Omental fat pad (tissue), 4 donors: Measurements from ENCODE around the gene MAGI2. TPM values are rescaled to one million over a fixed set of nuclear protein-coding genes. Genes with fewer than 3 reads are reported as not detected.
"Not testable (repeated sequence)": the region's sequence is repeated elsewhere in the genome, so short reads cannot be mapped to it uniquely, and the experiment has no call there.

Experiments
- ATAC-seq: fragments of 150-250 bp; one replicate; pipeline ENCODE4 v1.9.1; 2016; ENCODE audit warnings: mild to moderate bottlenecking, moderate library complexity; ENCODE audit not compliant: low FRiP score
- DNase-seq: peaks from one replicate; pipeline ENCODE4 v3.0.0-alpha.2; 2019; ENCODE audit warnings: low spot score
- total RNA-seq, 4 donors: library from RNA; depleted of rRNA; stranded (reverse); fragments of >200 nt; gene quantifications; one replicate each; pipeline ENCODE4 v1.1.0, GENCODE V29; 2016
- TF ChIP-seq, protein P1 (sequence below), 3 donors: fragments of 450-650 bp; IDR thresholded peaks; one replicate each; pipeline ENCODE4 v1.5.1; 2016 to 2017; ENCODE audit warnings: antibody characterized with exemption in 3 of 3, mild to moderate bottlenecking in 3 of 3, moderate library complexity in 2 of 3

The MAGI2 gene
- total RNA-seq, 4 donors from 2014 or later = 9.3 to 20.6 (median 13.2) TPM

DNA sequence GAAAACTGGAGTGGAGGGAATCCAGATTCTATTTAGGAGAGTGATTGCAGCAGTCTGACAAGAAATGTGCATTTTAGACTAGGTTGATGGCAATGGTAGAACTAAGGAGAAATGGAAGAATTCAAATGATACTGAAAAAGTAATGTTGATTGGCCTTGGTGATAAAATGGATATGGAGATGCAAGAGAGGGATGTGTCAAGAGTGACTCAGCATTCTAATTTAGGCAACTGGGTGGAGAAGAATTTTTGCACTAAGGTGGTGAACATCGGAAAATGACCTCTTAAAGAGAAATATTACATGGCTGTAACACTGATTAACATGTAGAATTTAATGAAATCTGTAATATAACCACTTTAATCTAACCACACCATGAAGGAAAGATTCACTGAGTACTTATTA is 848.3 kb downstream of the MAGI2 start:
- TF ChIP-seq, protein P1, sequence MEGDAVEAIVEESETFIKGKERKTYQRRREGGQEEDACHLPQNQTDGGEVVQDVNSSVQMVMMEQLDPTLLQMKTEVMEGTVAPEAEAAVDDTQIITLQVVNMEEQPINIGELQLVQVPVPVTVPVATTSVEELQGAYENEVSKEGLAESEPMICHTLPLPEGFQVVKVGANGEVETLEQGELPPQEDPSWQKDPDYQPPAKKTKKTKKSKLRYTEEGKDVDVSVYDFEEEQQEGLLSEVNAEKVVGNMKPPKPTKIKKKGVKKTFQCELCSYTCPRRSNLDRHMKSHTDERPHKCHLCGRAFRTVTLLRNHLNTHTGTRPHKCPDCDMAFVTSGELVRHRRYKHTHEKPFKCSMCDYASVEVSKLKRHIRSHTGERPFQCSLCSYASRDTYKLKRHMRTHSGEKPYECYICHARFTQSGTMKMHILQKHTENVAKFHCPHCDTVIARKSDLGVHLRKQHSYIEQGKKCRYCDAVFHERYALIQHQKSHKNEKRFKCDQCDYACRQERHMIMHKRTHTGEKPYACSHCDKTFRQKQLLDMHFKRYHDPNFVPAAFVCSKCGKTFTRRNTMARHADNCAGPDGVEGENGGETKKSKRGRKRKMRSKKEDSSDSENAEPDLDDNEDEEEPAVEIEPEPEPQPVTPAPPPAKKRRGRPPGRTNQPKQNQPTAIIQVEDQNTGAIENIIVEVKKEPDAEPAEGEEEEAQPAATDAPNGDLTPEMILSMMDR (IDR thresholded peaks at IDR 0.05) = no peak
- ATAC-seq (no peak), DNase-seq (no peak)

DNA sequence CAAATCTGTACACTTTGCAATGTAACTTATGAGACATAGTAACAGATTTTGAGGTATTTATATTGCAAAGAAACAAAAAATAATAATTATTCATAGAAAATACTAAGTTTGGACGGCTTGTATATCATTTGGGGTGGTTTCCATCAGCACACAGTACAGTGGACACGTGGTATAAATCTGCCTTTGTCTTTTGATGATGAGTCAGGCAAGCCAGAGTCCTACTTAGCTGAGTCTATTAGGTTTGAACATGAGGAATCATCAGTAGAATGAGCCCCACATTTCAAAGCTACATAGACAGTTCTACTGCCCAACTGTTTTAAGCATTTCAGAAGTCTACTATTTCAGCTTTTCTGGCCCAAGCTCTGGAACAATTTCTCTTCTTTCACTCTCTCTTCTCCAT is 851.7 kb downstream of the MAGI2 start:
- no peak for ATAC-seq
- no peak for DNase-seq
- TF ChIP-seq, protein P1 (IDR thresholded peaks at IDR 0.05) = no peak

DNA sequence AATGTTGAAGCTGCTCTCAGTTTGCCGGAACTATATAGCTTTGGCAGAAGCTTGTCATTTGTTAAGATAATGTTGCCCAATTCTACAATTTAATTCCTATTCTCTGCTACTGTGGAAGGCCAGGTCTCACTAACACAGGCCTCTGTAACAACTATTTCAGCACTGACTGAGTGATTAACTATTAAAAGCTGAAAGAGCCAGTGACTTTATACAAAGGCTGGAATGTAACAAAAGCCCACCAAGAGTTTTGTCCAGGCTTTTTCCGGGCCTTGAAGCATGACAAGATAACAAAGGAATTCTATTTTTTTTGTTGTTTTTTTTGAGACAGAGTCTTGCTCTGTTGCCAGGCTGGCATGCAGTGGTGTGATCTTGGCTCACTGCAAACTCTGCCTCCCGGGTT is 859.3 kb downstream of the MAGI2 start:
- no peak for DNase-seq
- no peak for ATAC-seq
- TF ChIP-seq, protein P1 (IDR thresholded peaks at IDR 0.05) = no peak

DNA sequence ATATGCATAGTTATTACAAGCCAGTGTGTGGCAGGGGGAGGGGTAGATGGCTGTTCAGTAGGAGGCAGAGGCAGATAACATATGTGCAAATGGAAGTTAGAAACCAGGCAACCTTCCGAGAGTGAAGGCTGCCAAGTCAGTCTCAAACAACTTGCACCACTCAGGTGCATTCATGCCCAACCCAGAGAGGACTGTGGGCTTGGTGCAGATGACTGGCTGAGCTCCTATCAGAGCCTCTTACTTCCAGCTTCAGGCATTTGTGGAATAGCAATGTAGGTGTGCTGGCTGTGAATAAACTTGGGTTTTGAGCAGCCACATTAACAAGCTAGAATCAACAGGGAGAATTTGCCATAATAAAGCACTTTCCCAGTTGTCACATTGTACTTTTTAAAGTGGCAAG is 865.1 kb downstream of the MAGI2 start:
- DNase-seq = no peak
- no peak for ATAC-seq
- TF ChIP-seq, protein P1 (IDR thresholded peaks at IDR 0.05) = no peak

DNA sequence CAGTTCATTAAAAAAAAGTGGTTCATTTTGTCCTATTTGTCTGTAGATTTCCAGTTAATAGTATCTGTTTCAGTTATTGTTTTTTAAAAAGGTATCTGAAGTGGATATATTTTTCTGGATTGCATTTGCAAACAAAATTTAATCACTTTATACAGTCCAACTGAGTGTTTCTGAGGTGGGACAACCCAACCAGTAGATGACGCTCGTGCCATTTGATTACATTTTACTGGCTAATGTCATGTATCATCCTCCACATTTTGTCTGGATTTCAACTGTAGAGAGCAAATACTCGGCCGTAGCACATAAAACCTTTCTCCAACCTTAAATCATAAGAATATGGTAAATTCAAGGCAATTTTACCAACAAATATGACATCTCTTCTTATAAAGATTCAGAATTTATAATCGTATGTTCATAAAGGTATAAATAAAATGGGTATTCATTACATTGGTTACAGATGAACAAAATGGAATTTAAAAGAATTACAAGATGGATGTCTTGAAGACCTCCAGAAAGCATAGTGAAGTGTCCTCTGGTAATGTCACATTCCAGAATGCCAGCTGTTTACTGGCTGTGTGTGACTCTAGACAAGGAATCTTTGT is 865.9 kb downstream of the MAGI2 start:
- TF ChIP-seq, protein P1 (IDR thresholded peaks at IDR 0.05) = no peak
- no peak for DNase-seq
- no peak for ATAC-seq

DNA sequence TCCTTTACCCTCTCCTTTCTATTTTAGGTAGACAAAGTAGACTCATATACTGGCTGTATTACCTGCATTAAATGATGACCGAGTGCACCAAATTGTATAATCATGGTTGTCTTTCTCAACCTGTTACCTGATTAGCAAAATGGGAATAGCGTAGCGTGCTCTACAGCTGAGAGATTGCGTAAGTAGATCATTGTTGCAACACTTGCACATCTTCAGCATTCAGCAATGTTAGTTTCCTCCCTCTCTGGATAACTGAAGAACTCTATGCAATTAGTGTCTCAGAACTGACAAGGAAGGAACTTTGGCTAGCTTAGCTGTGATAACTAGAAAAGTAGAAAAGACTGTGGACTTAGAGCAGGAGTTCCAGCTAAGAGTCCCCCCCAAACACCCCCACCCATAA is 867.5 kb downstream of the MAGI2 start:
- ATAC-seq (no peak), DNase-seq (no peak)
- TF ChIP-seq, protein P1 (IDR thresholded peaks at IDR 0.05) = no peak

DNA sequence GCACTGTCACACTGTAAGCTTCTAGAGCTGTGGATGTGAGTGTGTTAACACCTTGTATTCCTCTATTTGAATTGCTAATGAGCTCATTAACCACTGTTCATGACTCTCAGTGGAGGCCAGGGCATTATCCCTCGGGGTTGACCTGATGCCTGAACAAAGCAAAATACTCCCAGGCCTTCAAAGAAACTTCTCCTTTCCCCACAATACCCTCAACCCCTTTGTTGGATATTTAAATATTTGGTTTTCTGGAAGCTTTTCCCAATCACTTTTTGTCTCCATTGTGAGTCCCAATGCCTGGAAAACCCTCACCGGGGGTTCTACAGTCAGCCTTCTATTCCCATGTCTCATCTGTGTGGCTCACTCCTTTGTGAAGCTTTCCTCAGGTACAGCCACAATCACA is 874.8 kb downstream of the MAGI2 start:
- no peak for ATAC-seq
- no peak for DNase-seq
- TF ChIP-seq, protein P1 (IDR thresholded peaks at IDR 0.05) = no peak

DNA sequence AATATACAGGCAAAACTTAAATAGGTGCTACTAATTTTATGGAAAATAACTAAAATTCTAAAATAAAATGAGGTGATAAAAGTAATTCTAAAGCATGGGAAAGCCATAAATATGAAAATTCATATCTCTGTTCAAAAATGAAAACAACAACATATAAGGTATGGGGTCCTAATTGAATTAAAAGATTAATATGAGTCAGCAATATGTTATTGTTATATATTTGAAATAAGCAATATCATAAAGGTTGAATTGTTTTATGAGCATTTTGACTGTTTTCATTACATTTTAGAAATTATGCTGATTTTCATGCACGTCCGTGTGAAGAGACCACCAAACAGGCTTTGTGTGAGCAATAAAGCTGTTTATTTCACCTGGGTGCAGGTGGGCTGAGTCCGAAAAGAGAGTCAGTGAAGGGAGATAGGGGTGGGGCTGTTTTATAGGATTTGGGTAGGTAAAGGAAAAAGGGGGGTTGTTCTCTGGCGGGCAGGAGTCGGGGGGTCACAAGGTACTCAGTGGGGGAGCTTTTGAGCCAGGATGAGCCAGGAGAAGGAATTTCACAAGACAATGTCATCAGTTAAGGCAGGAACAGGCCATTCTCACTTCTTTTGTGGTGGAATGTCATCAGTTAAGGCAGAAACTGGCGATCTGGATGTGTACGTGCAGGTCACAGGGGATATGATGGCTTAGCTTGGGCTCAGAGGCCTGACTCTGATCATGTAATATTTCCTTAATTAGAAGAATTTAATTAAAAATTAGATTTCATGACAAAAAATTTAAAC is 876.1 kb downstream of the MAGI2 start:
- not testable (repeated sequence) for ATAC-seq, DNase-seq
